GM19035 (cell line): Measurements from ENCODE around the gene C9orf78.
A peak's percentile ranks its signal among the peaks of the same experiment; 100 is the strongest.

Experiments
- ATAC-seq: cut with Tn5 transposase; IDR thresholded peaks from one replicate; pipeline ENCODE4 v1.9.1; 2021; ENCODE audit not compliant: unreplicated experiment

C9orf78 gene, protein sequence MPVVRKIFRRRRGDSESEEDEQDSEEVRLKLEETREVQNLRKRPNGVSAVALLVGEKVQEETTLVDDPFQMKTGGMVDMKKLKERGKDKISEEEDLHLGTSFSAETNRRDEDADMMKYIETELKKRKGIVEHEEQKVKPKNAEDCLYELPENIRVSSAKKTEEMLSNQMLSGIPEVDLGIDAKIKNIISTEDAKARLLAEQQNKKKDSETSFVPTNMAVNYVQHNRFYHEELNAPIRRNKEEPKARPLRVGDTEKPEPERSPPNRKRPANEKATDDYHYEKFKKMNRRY

DNA sequence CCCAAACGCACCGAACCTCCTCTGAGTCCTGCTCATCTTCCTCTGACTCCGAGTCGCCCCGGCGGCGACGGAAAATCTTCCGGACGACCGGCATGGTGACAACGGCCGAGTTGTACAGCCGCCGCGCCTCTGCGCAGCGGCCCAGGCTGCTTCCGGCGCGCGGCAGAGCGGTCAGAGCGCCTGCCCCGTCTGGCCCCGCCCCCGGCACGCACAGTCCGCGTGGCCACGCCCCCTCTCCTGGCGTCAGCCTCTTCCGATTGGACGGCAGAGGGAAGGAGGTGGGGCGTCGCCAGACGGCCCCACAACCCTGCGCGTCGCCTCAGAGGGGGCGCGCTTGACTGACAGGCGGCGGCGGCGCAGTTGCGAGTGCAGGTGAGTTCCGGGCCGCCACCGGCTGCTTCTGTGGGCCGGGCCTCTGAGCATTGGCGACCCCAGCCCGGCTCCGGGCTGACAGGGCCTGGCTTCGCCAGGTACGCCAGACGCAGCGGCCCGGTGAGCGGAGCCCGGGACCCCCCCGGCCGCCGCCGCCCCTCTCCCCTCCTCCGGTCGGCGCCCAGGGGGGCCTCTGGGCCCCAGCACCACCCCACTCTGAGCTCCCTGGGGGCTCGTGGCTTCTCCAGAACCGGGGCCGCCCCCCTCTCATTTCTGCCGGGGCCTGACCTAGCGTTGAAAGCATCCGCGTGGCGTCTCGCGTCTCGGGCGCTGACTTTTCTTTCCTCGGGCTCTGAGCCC, at the start of gene C9orf78, which contains the start of gene USP20:
TSS of gene C9orf78 (minus strand) at position 148 of the 732 bp plus-strand sequence. CDS start at position 94, 54 bp downstream.
TSS of gene USP20 (plus strand) at position 331 of the 732 bp plus-strand sequence. CDS start 17,098 bp downstream, outside the sequence.
- ATAC-seq, result peak; percentile 89

DNA sequence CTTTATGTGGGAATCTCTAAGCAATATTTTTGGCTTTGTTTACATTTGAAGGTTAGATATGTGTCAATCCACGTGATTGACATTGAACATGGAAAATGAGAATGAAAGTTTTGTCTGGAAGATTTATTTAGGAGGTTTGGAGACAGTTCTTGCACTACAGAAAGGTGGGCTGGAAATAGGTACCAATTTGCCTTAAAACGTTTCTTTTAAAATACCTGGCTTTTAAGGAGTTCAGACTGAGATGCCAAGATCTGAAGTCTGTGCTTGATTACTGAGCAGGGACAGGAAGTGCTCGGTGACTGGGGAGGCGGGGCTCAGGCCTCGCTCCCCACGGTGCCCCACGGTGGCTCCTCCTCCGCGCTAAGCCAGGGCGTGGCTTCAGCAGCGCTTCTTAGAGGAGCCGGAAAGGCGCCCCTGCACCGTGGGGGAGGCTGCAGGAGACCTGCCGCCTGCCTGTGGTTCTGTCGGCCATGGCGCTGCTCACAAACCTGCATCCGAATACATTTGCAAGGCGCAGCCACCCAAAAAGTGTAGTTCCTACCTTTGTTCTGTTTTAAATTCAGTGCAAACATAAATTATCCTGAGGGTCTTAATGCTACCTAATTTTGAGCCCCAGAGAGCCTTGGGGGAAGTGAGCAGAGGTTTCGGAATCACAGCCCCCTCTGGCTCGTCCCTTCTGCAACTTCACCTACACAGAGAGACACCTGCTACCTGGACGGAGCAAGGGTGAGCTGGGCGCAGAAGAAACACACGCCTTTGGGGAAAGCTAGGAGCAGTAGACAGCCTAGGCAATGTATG, 49.3 kb upstream of the C9orf78 start:
- ATAC-seq, result peak; percentile 35

- no peak for ATAC-seq
These were observed 46.7 kb upstream of the C9orf78 start for GRCh38 chr9:129881547-129882324.

DNA sequence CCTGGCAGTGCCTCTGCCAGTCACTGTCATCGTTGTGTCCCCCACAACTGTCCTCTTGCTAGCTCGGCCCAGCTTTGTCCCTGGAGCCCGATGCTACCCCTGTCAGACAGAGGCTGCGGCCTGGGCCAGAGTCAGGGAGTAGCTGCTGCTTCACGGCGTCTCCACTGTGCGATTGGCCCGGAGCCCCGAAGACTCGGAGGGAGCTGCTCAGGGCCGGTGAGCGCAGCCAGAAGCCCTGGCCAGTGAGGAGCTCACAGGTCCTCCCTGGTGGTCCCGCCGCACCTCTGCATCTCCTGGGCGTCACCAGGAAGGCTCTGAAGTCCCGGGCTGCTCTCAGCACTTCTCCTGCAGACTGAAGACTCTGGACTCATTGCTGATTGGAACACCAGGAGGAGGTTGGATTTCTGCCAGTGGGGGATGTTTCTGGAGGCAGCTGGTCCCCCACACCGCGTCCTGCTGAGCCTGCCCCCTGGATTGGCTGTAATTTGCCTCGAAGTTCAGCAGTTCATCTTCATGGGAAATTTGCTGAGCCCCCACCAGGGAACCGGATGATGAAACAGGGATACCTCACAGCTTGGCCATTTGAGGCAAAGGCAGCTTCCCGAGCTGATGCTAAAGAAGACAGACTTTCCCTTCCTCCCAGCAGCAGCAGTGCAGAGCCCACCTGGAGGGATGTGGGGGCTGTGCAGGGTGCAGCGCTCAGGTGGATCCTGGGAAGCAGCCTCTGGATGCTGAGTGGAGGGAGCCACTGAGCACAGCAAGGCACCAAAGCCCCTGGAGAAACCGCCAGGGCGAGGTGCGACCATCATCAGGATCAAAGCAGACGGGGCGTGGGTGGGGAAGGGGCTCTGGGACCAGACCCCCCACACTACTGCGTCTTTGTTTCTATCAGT, 45.8 kb upstream of the C9orf78 start:
- ATAC-seq, result no peak

DNA sequence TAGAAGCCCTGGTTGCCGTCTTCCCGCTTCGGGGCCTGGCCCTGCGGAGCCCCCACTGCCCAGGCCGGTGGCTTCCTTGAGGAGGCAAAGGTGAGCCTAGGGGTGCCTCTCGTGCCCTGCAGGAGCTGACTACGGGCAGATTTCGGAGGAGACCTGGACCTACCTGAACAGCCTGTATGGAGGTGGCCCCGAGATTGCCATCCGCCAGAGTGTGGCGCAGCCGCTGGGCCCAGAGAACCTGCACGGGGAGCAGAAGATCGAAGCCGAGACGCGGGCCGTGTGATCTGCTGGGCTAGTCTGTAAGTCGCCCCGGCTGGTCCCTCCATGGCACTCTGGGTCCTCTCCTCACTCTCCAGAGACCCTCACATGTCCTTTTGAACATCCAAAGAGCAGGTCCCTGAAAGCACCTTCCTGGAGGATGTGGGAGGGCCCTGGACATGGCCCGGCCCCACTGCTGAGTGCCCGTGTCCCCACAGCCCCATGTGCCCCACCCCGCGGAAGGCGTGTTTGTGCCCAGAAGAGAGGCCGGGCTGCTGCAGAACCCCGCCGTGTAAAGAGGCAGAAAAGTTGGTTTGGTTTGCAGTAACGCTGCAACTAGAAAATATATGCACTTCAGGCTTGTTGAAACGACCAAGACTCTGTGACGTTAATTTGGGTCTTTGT, 45.0 kb upstream of the C9orf78 start:
- no peak for ATAC-seq

DNA sequence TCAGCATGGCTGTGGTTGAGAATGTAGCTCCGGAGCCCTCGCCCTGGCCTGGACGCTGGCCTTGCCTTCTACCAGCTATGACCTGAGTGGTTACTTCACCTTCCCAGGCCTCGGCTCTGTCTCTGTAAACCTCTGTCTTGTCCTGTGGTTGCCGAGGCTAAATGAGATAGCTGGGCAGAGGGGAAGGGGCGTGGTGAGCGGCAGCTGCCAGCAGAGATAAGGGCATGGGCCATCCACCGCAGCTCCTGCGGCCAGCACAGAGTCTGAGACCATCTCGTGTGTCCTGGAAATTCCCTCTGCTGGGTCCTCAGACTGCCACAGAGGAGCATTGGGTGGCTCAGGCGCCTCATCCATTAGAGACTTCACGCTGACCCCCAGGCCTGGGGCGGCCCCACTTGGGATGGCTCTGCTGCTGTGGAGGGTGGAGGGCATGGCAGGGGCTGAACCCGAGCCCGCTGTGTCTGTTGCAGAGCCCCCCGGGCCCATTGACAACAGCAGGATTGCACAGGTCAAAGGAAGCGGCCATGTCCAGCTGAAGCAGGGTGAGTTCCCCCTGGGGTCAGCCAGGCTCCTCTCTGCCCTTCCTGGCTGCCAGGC, 44.1 kb upstream of the C9orf78 start:
- no peak for ATAC-seq

DNA sequence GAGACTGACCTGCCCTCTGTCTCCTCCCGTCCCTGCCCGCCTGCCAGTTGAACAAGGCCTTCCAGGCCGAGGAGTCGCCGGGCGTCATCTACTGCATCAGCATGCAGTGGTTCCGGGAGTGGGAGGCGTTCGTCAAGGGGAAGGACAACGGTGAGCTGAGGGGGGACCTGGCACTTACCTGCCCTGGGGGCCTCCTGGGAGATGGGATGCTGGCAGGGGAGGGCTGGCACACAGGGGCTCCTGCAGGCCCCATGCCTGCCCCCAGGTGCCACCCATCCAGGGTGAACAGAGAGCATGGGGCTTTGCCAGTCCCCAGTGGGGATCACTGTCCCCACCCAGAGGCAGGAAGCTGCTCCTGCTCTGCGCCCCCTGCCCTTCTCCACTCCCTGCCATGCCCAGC, 43.2 kb upstream of the C9orf78 start:
- no peak for ATAC-seq

DNA sequence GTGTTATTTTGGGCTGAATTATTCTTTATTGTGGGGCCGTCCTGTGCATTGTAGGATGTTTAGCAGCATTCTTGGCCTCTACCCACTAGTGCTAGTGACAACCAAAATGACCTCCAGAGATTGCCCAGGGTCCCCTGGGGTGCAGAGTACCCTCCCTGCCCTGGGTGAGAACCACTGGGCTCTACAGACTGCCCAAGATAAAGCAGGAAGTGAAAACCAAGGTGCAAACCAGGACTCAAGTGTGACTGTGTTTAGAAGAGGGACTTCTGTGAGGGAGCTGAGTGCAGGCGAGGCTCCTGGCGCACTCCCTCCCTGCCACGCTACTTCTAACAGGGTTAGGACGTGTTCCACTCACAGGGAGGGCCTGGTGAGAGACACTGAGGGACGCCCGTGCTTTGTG, 41.7 kb upstream of the C9orf78 start:
- no peak for ATAC-seq

DNA sequence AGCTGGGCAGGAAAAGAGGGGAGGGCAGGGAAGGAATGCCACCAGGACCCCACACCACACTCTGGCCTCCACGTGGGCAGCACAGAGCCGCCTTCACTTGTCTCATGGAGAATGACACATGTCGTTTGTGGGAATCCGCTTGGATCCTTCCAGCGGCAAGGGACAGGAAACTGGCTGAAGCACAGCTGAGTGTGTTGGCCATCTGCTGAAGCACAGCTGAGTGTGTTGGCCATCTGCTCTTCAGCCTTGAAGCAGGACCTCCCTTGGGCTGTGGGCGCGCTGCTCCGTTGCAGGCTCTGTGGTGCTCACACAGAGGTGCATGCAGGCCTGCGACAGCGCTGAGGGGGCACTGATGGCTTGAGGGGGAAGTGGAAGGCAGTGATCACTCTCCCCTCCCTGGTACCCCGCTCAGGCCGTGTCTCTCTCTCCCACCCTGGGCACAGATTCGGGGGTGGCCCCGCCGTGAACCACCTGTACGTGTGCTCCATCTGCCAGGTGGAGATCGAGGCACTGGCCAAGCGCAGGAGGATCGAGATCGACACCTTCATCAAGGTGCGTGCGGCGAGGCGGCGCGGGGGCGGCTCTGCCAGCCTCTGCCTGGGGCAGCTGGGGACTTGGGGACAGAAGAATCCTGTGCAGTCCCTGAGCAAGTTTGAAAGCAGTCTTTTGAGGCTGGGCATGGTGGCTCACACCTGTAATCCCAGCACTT, 40.8 kb upstream of the C9orf78 start:
- ATAC-seq, result no peak

- no peak for ATAC-seq
These were observed 40.1 kb upstream of the C9orf78 start for GRCh38 chr9:129875181-129875611.

- no peak for ATAC-seq
These were observed 39.4 kb upstream of the C9orf78 start for GRCh38 chr9:129874261-129875101.

- no peak for ATAC-seq
These were observed 38.6 kb upstream of the C9orf78 start for GRCh38 chr9:129873563-129874190.

GRCh38 chr9:129871046-129871445, 36.0 kb upstream of the C9orf78 start:
- ATAC-seq, result no peak

DNA sequence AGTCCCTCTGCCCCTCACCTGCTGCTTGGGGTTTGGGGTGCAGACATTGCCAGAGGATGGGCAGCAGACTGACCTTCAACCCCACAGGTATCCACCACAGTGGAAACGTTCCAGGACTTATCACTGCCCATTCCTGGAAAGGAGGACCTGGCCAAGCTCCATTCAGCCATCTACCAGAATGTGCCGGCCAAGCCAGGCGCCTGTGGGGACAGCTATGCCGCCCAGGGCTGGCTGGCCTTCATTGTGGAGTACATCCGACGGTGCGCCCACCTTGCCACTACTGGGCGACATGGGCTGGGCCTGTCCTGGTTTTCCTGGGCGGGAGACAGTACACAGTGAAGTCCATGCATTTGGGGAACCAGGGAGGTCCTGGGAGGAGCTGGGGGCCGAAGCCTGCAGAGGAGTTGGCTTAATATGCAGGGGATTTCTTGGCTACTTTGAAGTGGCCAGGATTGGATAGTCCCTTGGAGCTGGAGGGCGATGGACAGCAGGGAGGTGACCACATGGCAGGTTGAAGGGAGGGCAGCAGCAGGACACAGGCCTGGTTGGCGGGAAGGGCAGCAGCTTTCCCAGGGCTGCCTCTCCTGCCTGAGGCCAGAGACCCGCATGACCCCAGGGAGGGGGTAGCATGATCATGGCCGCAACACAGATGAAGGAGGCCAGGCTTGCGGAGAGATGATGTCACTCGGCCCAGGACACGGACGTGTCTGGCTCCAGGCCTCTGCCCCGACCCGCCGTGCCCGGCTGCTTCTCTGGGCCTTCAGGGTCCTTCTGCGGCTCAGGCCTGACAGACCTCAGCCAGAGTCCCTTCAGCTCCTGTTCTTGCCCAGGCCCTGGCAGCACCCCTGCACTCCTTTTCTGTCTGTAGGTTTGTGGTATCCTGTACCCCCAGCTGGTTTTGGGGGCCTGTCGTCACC, 34.8 kb upstream of the C9orf78 start:
- no peak for ATAC-seq

DNA sequence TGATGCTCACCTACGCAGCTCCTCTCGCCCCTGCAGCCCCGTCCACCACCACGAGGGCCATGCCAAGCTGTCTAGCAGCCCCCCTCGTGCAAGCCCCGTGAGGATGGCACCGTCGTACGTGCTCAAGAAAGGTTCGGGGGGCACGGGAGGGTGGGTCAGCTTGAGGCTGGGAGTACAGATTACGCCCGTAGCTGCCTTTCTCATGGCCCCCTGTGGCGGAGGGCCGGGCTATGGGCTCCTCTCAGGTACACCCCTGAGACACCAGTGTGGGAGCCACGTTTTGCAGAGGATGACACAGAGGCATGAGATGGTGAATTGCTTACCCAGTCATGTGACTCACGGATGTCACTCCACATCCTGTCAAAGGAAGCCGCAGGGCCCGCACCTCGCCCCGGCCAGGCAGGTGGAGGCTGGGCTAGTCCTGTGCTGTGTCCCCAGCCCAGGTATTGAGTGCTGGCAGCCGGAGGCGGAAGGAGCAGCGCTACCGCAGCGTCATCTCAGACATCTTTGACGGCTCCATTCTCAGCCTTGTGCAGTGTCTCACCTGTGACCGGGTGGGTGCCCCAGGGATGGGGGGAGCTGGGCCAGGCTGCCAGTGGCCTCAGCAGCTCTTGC, 33.9 kb upstream of the C9orf78 start:
- ATAC-seq, result no peak
